H9 (cell line): ENCODE data around the gene CEP85L. TPM values are rescaled to one million over a fixed set of nuclear protein-coding genes. Genes with fewer than 3 reads are reported as not detected.

Experiments
- DNase-seq: peaks from one replicate; pipeline ENCODE4 v3.0.0-alpha.2; 2017
- H2AFZ ChIP-seq: one replicate; pipeline ENCODE4 v1.6.1; 2013; ENCODE audit warnings: mild to moderate bottlenecking, low read length, control low read depth, moderate library complexity
- H2AK5ac ChIP-seq: 2 replicates; pipeline ENCODE4 v1.6.1; 2013; ENCODE audit warnings: low read length, control low read depth, mixed read lengths; ENCODE audit not compliant: insufficient read length
- H2BK120ac ChIP-seq: one replicate; pipeline ENCODE4 v1.6.1; 2013; ENCODE audit warnings: low read depth, mild to moderate bottlenecking, low read length, control low read depth, inconsistent platforms; ENCODE audit not compliant: poor library complexity, severe bottlenecking
- H2BK12ac ChIP-seq: 2 replicates; pipeline ENCODE4 v1.6.1; 2013; ENCODE audit warnings: low read length, control low read depth, mixed read lengths, low read depth; ENCODE audit not compliant: insufficient read length
- H2BK15ac ChIP-seq: 2 replicates; pipeline ENCODE4 v1.6.1; 2013; ENCODE audit warnings: low read depth, low read length, control low read depth
- H2BK20ac ChIP-seq: one replicate; pipeline ENCODE4 v1.6.1; 2013; ENCODE audit warnings: low read depth, mild to moderate bottlenecking, low read length, control low read depth, inconsistent platforms; ENCODE audit not compliant: poor library complexity, severe bottlenecking
- H2BK5ac ChIP-seq: 2 replicates; pipeline ENCODE4 v1.6.1; 2013; ENCODE audit warnings: low read length, control low read depth, mixed read lengths; ENCODE audit not compliant: insufficient read length
- H3K14ac ChIP-seq: 2 replicates; pipeline ENCODE4 v1.6.1; 2013; ENCODE audit warnings: low read length, control low read depth; ENCODE audit not compliant: insufficient read depth
- H3K18ac ChIP-seq: 2 replicates; pipeline ENCODE4 v1.6.1; 2013; ENCODE audit warnings: low read depth, mild to moderate bottlenecking, mixed read lengths, low read length, control low read depth; ENCODE audit not compliant: insufficient read length
- H3K23ac ChIP-seq: 2 replicates; pipeline ENCODE4 v1.6.1; 2013; ENCODE audit warnings: low read length, control low read depth, mixed read lengths, low read depth; ENCODE audit not compliant: insufficient read length
- H3K23me2 ChIP-seq: 2 replicates; pipeline ENCODE4 v1.6.1; 2013; ENCODE audit warnings: low read depth, mild to moderate bottlenecking, mixed read lengths, low read length, control low read depth; ENCODE audit not compliant: insufficient read length, poor library complexity, severe bottlenecking
- H3K27ac ChIP-seq: 2 replicates; pipeline ENCODE4 v1.5.1; 2013; ENCODE audit warnings: low read length, control low read depth, mixed read lengths, low read depth; ENCODE audit not compliant: insufficient read length
- H3K27me3 ChIP-seq: 2 replicates; pipeline ENCODE4 v1.6.1; 2013; ENCODE audit warnings: low read length, control low read depth, inconsistent platforms; ENCODE audit not compliant: insufficient read depth
- H3K4ac ChIP-seq: 2 replicates; pipeline ENCODE4 v1.6.1; 2013; ENCODE audit warnings: low read depth, mild to moderate bottlenecking, control low read depth, inconsistent platforms, low read length, moderate library complexity
- H3K4me1 ChIP-seq: 2 replicates; pipeline ENCODE4 v1.6.1; 2013; ENCODE audit warnings: low read length, control low read depth, inconsistent platforms; ENCODE audit not compliant: insufficient read depth
- H3K4me2 ChIP-seq: 2 replicates; pipeline ENCODE4 v1.6.1; 2013; ENCODE audit warnings: low read length, control low read depth, mixed read lengths; ENCODE audit not compliant: insufficient read length, insufficient read depth
- H3K56ac ChIP-seq: 2 replicates; pipeline ENCODE4 v1.6.1; 2013; ENCODE audit warnings: low read depth, mild to moderate bottlenecking, mixed read lengths, low read length, control low read depth; ENCODE audit not compliant: insufficient read length
- H3K79me1 ChIP-seq: 2 replicates; pipeline ENCODE4 v1.6.1; 2013; ENCODE audit warnings: low read depth, mild to moderate bottlenecking, moderate library complexity, low read length, control low read depth, inconsistent platforms; ENCODE audit not compliant: insufficient read depth, poor library complexity, severe bottlenecking
- H3K79me2 ChIP-seq: 2 replicates; pipeline ENCODE4 v1.6.1; 2013; ENCODE audit warnings: low read length, control low read depth, inconsistent platforms; ENCODE audit not compliant: insufficient read depth
- H3K9ac ChIP-seq: 2 replicates; pipeline ENCODE4 v1.6.1; 2013; ENCODE audit warnings: low read length, control low read depth, mixed read lengths; ENCODE audit not compliant: insufficient read length; ENCODE audit errors: extremely low read depth
- H3K9me3 ChIP-seq: one replicate; pipeline ENCODE4 v1.6.1; 2013; ENCODE audit warnings: low read depth, low read length, inconsistent platforms; ENCODE audit not compliant: control insufficient read depth
- H3T11ph ChIP-seq: one replicate; pipeline ENCODE4 v1.6.1; 2013; ENCODE audit warnings: mild to moderate bottlenecking, low read length, control low read depth, inconsistent platforms
- H4K20me1 ChIP-seq: one replicate; pipeline ENCODE4 v1.6.1; 2013; ENCODE audit not compliant: control insufficient read depth, insufficient read length, insufficient read depth
- H4K5ac ChIP-seq: 2 replicates; pipeline ENCODE4 v1.6.1; 2013; ENCODE audit warnings: low read depth, mild to moderate bottlenecking, mixed read lengths, low read length, control low read depth; ENCODE audit not compliant: insufficient read length
- H4K8ac ChIP-seq: replicated peaks from 2 replicates; pipeline ENCODE4 v1.6.1; 2013; ENCODE audit warnings: low read length, control low read depth, mixed read lengths, low read depth; ENCODE audit not compliant: insufficient read length
- H4K91ac ChIP-seq: 2 replicates; pipeline ENCODE4 v1.6.1; 2013; ENCODE audit warnings: low read depth, mild to moderate bottlenecking, moderate library complexity, mixed read lengths, low read length, control low read depth; ENCODE audit not compliant: insufficient read length
- H3K27ac Mint-ChIP-seq, 3 experiments: 2 replicates in 2 of 3; 3 replicates in 1 of 3; pipeline ENCODE4 v1.8.0; 2020 to 2021; ENCODE audit warnings: mixed read lengths in 3 of 3, mild to moderate bottlenecking in 1 of 3, moderate library complexity in 1 of 3
- H3K27me3 Mint-ChIP-seq: 2 replicates; pipeline ENCODE4 v1.8.0; 2021; ENCODE audit warnings: low read depth, mild to moderate bottlenecking, moderate library complexity, mixed read lengths
- H3K36me3 Mint-ChIP-seq, 3 experiments: 2 replicates in 2 of 3; 3 replicates in 1 of 3; pipeline ENCODE4 v1.8.0; 2020 to 2021; ENCODE audit warnings: low read depth in 3 of 3, mixed read lengths in 3 of 3; ENCODE audit not compliant: insufficient read depth in 1 of 3
- H3K4me1 Mint-ChIP-seq, 2 experiments: 2 replicates each; pipeline ENCODE4 v1.8.0; 2020; ENCODE audit warnings: mixed read lengths in 2 of 2
- H3K4me3 Mint-ChIP-seq, 2 experiments: 2 replicates in 1 of 2; 3 replicates in 1 of 2; pipeline ENCODE4 v1.8.0; 2020 to 2021; ENCODE audit warnings: mild to moderate bottlenecking in 2 of 2, mixed read lengths in 2 of 2, moderate library complexity in 1 of 2
- H3K9me3 Mint-ChIP-seq, 2 experiments: 2 replicates in 1 of 2; 3 replicates in 1 of 2; pipeline ENCODE4 v1.8.0; 2020; ENCODE audit warnings: mild to moderate bottlenecking in 2 of 2, mixed read lengths in 2 of 2, moderate library complexity in 1 of 2
- WGBS: extraction: QIAGEN DNeasy Blood & Tissue Kit; methylation state at CpG from one replicate; pipeline ENCODE4 v1.1.7; 2013; ENCODE audit warnings: missing lambda C conversion rate, low lambda C conversion rate, mixed read lengths; ENCODE audit not compliant: insufficient read length; ENCODE audit errors: extremely low coverage; 5-methylcytosine and 5-hydroxymethylcytosine counted together
- total RNA-seq: library from RNA; stranded (reverse); gene quantifications from 2 replicates; pipeline ENCODE4 v1.2.1, GENCODE V29; 2021
- TF ChIP-seq, protein P1 (sequence below): fragments of 200-600 bp; sonication (generic); conservative IDR thresholded peaks from 3 replicates; pipeline ENCODE4 v1.8.0; 2021; ENCODE audit warnings: antibody characterized with exemption, mild to moderate bottlenecking

CEP85L gene
- total RNA-seq, 1 experiment from 2014 or later, result 3.8 TPM

DNA sequence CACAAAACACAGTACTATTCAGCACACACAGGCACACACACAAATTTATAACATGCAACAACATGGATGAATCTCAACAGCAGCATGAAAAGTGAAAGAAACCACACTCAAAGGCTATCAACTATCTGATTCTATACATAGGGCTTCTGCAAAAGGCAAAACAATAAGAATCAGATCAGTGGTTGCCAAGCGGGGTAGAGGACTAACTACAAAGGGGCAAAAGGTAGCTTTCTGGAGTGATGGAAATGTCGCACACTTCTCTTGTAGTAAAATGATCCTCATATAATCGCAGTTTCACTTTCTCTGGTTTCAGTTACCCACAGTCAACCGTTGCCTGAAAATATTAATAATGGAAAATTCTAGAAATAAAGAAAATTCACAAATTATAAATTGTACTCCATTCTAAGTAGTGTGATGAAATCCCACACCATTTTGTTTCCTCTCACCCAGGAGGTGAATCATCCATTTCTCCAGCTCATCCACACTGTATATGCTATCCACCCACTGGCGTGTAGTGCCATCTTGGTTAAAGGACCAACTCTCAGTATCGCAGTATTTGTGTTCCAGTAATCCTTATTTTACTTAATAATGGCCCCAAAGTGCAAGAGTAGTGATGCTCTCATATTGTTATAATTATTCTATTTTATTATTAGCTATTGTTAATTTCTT lies 116.1 kb downstream of the CEP85L start:
- no peak overlapping the region for H3K23ac ChIP-seq
- no peak overlapping the region for H4K8ac ChIP-seq
- H3K9me3 ChIP-seq, result no peaks in the 10 kb centered on the region
- H3T11ph ChIP-seq, result no peak overlapping the region
- H3K18ac ChIP-seq, result no peak overlapping the region
- H4K20me1 ChIP-seq, result no peaks in the 10 kb centered on the region
- no peak overlapping the region for H2BK15ac ChIP-seq
- H3K27me3 ChIP-seq, result no peaks in the 10 kb centered on the region
- no peak overlapping the region for H2BK120ac ChIP-seq
- no peak overlapping the region for H2AFZ ChIP-seq
- no peak overlapping the region for H3K4me2 ChIP-seq
- H3K4ac ChIP-seq, result no peak overlapping the region
- no peaks in the 10 kb centered on the region for H3K27me3 Mint-ChIP-seq
- no peaks in the 10 kb centered on the region for H3K4me1 Mint-ChIP-seq
- H3K9me3 Mint-ChIP-seq, result peaks cover 2 to 4% of the 10 kb centered on the region in 2 experiments; a peak in 1 of 5 replicates
- no peak overlapping the region for H3K9ac ChIP-seq
- H3K79me2 ChIP-seq, result no peaks in the 10 kb centered on the region
- TF ChIP-seq, protein P1, sequence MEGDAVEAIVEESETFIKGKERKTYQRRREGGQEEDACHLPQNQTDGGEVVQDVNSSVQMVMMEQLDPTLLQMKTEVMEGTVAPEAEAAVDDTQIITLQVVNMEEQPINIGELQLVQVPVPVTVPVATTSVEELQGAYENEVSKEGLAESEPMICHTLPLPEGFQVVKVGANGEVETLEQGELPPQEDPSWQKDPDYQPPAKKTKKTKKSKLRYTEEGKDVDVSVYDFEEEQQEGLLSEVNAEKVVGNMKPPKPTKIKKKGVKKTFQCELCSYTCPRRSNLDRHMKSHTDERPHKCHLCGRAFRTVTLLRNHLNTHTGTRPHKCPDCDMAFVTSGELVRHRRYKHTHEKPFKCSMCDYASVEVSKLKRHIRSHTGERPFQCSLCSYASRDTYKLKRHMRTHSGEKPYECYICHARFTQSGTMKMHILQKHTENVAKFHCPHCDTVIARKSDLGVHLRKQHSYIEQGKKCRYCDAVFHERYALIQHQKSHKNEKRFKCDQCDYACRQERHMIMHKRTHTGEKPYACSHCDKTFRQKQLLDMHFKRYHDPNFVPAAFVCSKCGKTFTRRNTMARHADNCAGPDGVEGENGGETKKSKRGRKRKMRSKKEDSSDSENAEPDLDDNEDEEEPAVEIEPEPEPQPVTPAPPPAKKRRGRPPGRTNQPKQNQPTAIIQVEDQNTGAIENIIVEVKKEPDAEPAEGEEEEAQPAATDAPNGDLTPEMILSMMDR, result no peak
- no peak overlapping the region for H2AK5ac ChIP-seq
- no peak overlapping the region for H3K14ac ChIP-seq
- no peak overlapping the region for H3K27ac Mint-ChIP-seq
- no peak overlapping the region for H2BK12ac ChIP-seq
- H3K4me1 ChIP-seq, result no peaks in the 10 kb centered on the region
- H3K27ac ChIP-seq, result no peak overlapping the region
- no peaks in the 10 kb centered on the region for H3K23me2 ChIP-seq
- no peaks in the 10 kb centered on the region; a peak in 3 of 7 replicates for H3K36me3 Mint-ChIP-seq
- WGBS, result no CpG with 5 or more reads among the region's 6 CpGs
- no peak for DNase-seq
- no peak overlapping the region for H2BK5ac ChIP-seq
- no peaks in the 10 kb centered on the region for H3K79me1 ChIP-seq
- no peak overlapping the region for H3K56ac ChIP-seq
- no peak overlapping the region for H2BK20ac ChIP-seq
- no peak overlapping the region for H4K5ac ChIP-seq
- H3K4me3 Mint-ChIP-seq, result no peak overlapping the region
- H4K91ac ChIP-seq, result no peak overlapping the region
